GM12864 (cell line): ENCODE measurements around the gene TMEM143.

Experiments used
- DNase-seq: peaks from one replicate; pipeline ENCODE4 v3.0.0-alpha.2; 2011; ENCODE audit warnings: low read depth
- H3K4me3 ChIP-seq: 2 replicates; pipeline ENCODE4 v1.5.1; 2011; ENCODE audit warnings: mild to moderate bottlenecking, low read depth, low read length, control low read depth
- TF ChIP-seq, protein P1 (sequence below): IDR thresholded peaks from 2 replicates; pipeline ENCODE4 v1.5.1; 2011; ENCODE audit warnings: low read depth, mild to moderate bottlenecking, moderate library complexity, low read length, control low read depth, inconsistent platforms; ENCODE audit errors: missing control alignments

TMEM143 gene

DNA sequence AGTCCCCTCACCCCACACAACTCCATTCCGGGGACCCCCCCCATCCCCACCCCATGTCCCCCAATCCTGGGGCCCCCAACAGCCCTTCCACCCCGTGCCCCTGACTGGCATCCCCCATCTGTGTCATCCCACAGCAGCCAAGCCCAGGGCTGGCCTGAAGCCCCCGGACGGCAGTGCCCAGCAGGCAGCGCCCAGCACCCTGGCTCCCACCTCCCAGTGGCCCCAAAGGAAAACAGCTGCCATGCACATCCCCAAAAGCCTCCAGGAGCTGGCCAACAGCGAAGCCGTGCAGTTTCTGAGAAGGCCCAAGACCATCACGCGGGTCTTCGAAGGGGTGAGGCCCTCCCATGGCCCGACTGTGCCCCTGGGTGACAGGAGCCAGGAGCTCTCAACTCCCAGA, 1.9 kb upstream of the TMEM143 start:
- no peak for DNase-seq
- TF ChIP-seq, protein P1, sequence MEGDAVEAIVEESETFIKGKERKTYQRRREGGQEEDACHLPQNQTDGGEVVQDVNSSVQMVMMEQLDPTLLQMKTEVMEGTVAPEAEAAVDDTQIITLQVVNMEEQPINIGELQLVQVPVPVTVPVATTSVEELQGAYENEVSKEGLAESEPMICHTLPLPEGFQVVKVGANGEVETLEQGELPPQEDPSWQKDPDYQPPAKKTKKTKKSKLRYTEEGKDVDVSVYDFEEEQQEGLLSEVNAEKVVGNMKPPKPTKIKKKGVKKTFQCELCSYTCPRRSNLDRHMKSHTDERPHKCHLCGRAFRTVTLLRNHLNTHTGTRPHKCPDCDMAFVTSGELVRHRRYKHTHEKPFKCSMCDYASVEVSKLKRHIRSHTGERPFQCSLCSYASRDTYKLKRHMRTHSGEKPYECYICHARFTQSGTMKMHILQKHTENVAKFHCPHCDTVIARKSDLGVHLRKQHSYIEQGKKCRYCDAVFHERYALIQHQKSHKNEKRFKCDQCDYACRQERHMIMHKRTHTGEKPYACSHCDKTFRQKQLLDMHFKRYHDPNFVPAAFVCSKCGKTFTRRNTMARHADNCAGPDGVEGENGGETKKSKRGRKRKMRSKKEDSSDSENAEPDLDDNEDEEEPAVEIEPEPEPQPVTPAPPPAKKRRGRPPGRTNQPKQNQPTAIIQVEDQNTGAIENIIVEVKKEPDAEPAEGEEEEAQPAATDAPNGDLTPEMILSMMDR = no peak
- no peak overlapping the region for H3K4me3 ChIP-seq

DNA sequence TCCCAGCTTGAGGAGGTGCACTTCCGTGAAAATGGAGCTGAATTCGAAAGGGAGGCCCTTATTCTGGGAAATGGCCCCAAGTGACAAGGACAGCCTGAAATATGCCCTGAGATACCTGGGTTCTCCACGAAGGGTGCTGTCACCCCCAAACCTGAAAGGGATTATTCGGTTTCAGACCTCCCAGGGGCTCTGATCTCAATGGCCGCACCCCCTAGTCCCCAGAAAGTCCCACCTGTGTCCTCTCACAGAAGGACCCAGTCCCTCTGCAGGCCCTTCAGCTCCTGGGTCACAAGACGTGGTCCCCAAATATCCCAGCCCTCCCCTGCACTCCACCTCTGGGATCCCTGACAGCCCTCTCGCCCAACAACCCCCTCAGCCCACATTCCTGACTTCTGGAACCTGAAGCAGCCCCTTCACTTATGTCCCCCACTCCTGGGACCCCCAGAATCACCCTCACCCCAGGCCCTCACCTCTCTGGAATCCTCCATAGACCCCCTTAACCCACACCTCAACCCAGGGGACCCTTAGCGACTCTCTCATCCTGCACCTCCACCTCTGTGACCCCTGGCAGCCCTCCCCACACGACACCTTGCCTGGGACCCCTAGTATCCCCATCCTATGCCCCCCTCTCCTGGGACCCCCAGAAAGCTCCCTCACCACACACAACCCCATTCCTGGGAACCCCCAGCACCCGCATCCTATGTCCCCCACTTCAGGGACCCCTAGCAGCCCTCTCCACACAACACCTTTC, 1.0 kb upstream of the TMEM143 start:
- DNase-seq = no peak
- peak overlapping the region; percentile 49 for H3K4me3 ChIP-seq
- TF ChIP-seq, protein P1 = peak; percentile 5

DNA sequence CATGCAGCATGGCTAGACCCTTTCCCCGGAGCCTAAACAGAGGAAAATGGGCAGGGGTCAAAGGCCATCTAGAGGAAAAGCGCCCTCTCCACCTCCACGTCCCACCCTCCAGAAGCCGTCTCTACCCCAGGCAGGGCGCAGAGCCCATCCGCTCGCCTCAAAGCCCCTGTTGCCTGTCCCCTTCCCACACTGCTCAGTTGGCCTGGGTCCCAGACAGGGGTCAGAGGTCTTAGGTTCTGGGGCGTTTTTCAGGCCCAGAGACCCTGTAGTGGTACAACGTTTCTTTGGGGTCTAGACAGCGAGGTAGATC, 285 bp downstream of the TMEM143 start:
- TF ChIP-seq, protein P1 = no peak
- H3K4me3 ChIP-seq = peak overlapping the region; percentile 62
- no peak for DNase-seq

DNA sequence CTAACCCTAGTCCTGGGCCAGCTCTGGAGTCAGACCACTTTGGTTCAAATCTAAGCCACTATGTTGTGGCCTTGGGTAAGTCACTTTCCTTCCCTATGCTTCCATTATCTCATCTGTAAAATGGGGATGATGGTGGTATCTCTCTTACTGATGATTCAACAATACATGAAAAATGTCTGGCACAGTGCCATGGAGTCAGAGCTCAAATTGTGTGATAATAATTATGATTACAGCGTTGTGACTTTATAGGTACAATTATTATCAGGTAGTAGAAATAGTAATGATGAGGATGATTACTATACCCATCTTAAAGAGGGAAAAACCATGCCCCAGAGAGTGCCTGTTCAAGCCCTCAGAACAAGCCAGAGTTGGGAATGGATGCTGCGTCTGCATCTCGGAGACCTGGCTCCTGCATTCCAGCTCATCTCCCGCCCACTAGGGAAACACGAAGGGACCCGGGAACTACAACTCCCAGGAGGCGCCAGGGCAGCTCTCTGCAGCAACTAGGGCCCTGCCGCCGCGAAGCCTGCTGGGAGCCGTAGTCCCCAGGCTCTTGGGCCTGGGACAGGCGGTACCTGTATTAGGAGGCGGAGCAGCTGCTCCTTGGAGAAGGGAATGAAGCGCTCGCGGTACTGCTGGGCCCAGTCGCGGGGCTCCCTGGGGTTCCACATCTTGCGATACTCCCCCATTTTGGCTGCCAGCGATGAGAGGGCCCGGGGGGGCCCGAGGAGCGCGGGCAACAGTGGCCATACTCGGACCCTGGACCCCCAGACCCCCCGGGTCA, 832 bp downstream of the TMEM143 start:
- peak; percentile 78 for DNase-seq
- peak overlapping the region; percentile 62 for H3K4me3 ChIP-seq
- TF ChIP-seq, protein P1 = peak; percentile 16

DNA sequence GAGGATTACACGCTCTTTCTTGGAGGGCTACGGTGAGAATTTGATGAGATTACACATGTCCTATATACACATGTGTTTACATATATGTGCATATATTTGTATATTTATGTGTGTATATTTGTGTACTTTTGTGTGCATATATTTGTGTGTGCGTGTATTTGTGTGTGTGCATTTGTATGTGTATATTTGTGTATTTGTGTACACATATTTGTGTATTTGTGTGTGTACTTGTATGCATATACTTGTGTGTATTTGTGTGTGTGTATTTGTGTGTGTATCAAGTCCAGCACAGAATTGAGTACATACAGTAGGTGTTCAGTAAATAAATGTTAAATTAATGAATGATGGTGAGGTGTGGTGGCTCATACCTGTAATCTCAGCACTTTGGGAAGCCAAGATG, 1.8 kb downstream of the TMEM143 start:
- no peak overlapping the region for H3K4me3 ChIP-seq
- TF ChIP-seq, protein P1 = no peak
- no peak for DNase-seq

DNA sequence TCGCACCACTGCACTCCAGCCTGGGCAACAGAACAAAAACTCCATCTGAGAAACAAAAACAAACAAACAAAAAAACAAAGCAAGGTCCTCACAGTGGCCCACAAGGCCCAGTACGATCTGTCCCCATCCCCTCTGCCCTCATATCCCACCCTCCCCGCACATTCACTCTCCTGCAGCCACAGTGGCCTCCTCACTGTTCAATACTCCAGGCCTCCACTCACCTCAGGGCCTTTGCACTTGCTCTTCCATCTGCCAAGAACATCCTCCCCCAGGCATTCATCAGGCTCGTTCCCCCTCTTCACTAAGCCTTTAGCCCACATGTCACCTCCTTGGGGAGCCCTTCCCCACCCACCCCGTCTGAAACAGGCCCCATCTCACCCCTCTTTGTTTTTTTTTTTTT, 4.6 kb downstream of the TMEM143 start:
- DNase-seq = no peak
- no peak overlapping the region for H3K4me3 ChIP-seq
- TF ChIP-seq, protein P1 = no peak
